ENCODE results near the gene AKR1C2.
"Not testable (repeated sequence)": the region's sequence is repeated elsewhere in the genome, so short reads cannot be mapped to it uniquely, and the experiment has no call there.

AKR1C2 gene

GRCh38 chr10:5040781-5041470, 37.3 kb upstream of the AKR1C2 start:
- Histone ChIP-seq H3K9me3 (ENCODE audit: control insufficient read depth in 2 of 2, low read length in 2 of 2) (no peaks in the 10 kb centered on the region), H3K4me3 (ENCODE audit: low read length in 2 of 2) (peak overlapping the region in 1 of 2 donors; percentile 35), H3K27ac (ENCODE audit: low read depth in 2 of 2, low read length in 2 of 2) (no peak overlapping the region), H3K27me3 (ENCODE audit: control insufficient read depth in 2 of 2, insufficient read depth in 2 of 2, low read length in 2 of 2) (no peaks in the 10 kb centered on the region), H3K9ac (ENCODE audit: low read depth in 1 of 2, low read length in 2 of 2) (no peak overlapping the region), H3K4me1 (ENCODE audit: control insufficient read depth in 2 of 2, insufficient read depth in 2 of 2, low read length in 2 of 2) (peaks cover 4 to 44% of the 10 kb centered on the region in 2 donors), H3K36me3 (ENCODE audit: control insufficient read depth in 2 of 2, insufficient read depth in 2 of 2, low read length in 2 of 2) (no peaks in the 10 kb centered on the region)

- no peaks in the 10 kb centered on the region for H3K27me3 ChIP-seq (ENCODE audit: control insufficient read depth in 2 of 2, insufficient read depth in 2 of 2, low read length in 2 of 2)
- no peaks in the 10 kb centered on the region for H3K36me3 ChIP-seq (ENCODE audit: control insufficient read depth in 2 of 2, insufficient read depth in 2 of 2, low read length in 2 of 2)
- H3K9me3 ChIP-seq (ENCODE audit: control insufficient read depth in 2 of 2, low read length in 2 of 2) = no peaks in the 10 kb centered on the region
- H3K4me1 ChIP-seq (ENCODE audit: control insufficient read depth in 2 of 2, insufficient read depth in 2 of 2, low read length in 2 of 2) = peaks cover 4 to 44% of the 10 kb centered on the region in 2 donors
- no peak overlapping the region for H3K4me3 ChIP-seq (ENCODE audit: low read length in 2 of 2)
- H3K27ac ChIP-seq (ENCODE audit: low read depth in 2 of 2, low read length in 2 of 2) = no peak overlapping the region
- no peak overlapping the region for H3K9ac ChIP-seq (ENCODE audit: low read depth in 1 of 2, low read length in 2 of 2)
These were observed 36.5 kb upstream of the AKR1C2 start for GRCh38 chr10:5040010-5040673.

GRCh38 chr10:5038733-5039132, 35.1 kb upstream of the AKR1C2 start:
- Histone ChIP-seq H3K9me3 (ENCODE audit: control insufficient read depth in 2 of 2, low read length in 2 of 2) (peaks cover 0 to 3% of the 10 kb centered on the region in 2 donors), H3K9ac (ENCODE audit: low read depth in 1 of 2, low read length in 2 of 2) (no peak overlapping the region), H3K4me3 (ENCODE audit: low read length in 2 of 2) (no peak overlapping the region), H3K27me3 (ENCODE audit: control insufficient read depth in 2 of 2, insufficient read depth in 2 of 2, low read length in 2 of 2) (no peaks in the 10 kb centered on the region), H3K36me3 (ENCODE audit: control insufficient read depth in 2 of 2, insufficient read depth in 2 of 2, low read length in 2 of 2) (no peaks in the 10 kb centered on the region), H3K4me1 (ENCODE audit: control insufficient read depth in 2 of 2, insufficient read depth in 2 of 2, low read length in 2 of 2) (peaks cover 4 to 33% of the 10 kb centered on the region in 2 donors), H3K27ac (ENCODE audit: low read depth in 2 of 2, low read length in 2 of 2) (no peak overlapping the region)

GRCh38 chr10:5038101-5038500, 34.4 kb upstream of the AKR1C2 start:
- Histone ChIP-seq H3K27me3 (ENCODE audit: control insufficient read depth in 2 of 2, insufficient read depth in 2 of 2, low read length in 2 of 2) (no peaks in the 10 kb centered on the region), H3K27ac (ENCODE audit: low read depth in 2 of 2, low read length in 2 of 2) (no peak overlapping the region), H3K36me3 (ENCODE audit: control insufficient read depth in 2 of 2, insufficient read depth in 2 of 2, low read length in 2 of 2) (no peaks in the 10 kb centered on the region), H3K9me3 (ENCODE audit: control insufficient read depth in 2 of 2, low read length in 2 of 2) (peaks cover 0 to 3% of the 10 kb centered on the region in 2 donors), H3K9ac (ENCODE audit: low read depth in 1 of 2, low read length in 2 of 2) (no peak overlapping the region), H3K4me3 (ENCODE audit: low read length in 2 of 2) (no peak overlapping the region), H3K4me1 (ENCODE audit: control insufficient read depth in 2 of 2, insufficient read depth in 2 of 2, low read length in 2 of 2) (peaks cover 4 to 29% of the 10 kb centered on the region in 2 donors)

- Histone ChIP-seq H3K9me3 (ENCODE audit: control insufficient read depth in 2 of 2, low read length in 2 of 2) (peaks cover 0 to 3% of the 10 kb centered on the region in 2 donors), H3K4me3 (ENCODE audit: low read length in 2 of 2) (no peak overlapping the region), H3K27ac (ENCODE audit: low read depth in 2 of 2, low read length in 2 of 2) (no peak overlapping the region), H3K4me1 (ENCODE audit: control insufficient read depth in 2 of 2, insufficient read depth in 2 of 2, low read length in 2 of 2) (peaks cover 4 to 22% of the 10 kb centered on the region in 2 donors), H3K36me3 (ENCODE audit: control insufficient read depth in 2 of 2, insufficient read depth in 2 of 2, low read length in 2 of 2) (no peaks in the 10 kb centered on the region), H3K9ac (ENCODE audit: low read depth in 1 of 2, low read length in 2 of 2) (no peak overlapping the region), H3K27me3 (ENCODE audit: control insufficient read depth in 2 of 2, insufficient read depth in 2 of 2, low read length in 2 of 2) (no peaks in the 10 kb centered on the region)
These were observed 32.9 kb upstream of the AKR1C2 start for GRCh38 chr10:5036511-5036910.

- Histone ChIP-seq H3K9me3 (ENCODE audit: control insufficient read depth in 2 of 2, low read length in 2 of 2) (peaks cover 0 to 3% of the 10 kb centered on the region in 2 donors), H3K9ac (ENCODE audit: low read depth in 1 of 2, low read length in 2 of 2) (no peak overlapping the region), H3K27me3 (ENCODE audit: control insufficient read depth in 2 of 2, insufficient read depth in 2 of 2, low read length in 2 of 2) (no peaks in the 10 kb centered on the region), H3K36me3 (ENCODE audit: control insufficient read depth in 2 of 2, insufficient read depth in 2 of 2, low read length in 2 of 2) (no peaks in the 10 kb centered on the region), H3K4me1 (ENCODE audit: control insufficient read depth in 2 of 2, insufficient read depth in 2 of 2, low read length in 2 of 2) (peaks cover 0 to 19% of the 10 kb centered on the region in 2 donors), H3K4me3 (ENCODE audit: low read length in 2 of 2) (no peak overlapping the region), H3K27ac (ENCODE audit: low read depth in 2 of 2, low read length in 2 of 2) (no peak overlapping the region)
These were observed 31.7 kb upstream of the AKR1C2 start for GRCh38 chr10:5035356-5035755.

GRCh38 chr10:5034588-5034987, 30.9 kb upstream of the AKR1C2 start:
- peaks cover 0 to 3% of the 10 kb centered on the region in 2 donors for H3K9me3 ChIP-seq (ENCODE audit: control insufficient read depth in 2 of 2, low read length in 2 of 2)
- H3K9ac ChIP-seq (ENCODE audit: low read depth in 1 of 2, low read length in 2 of 2) = no peak overlapping the region
- H3K27ac ChIP-seq (ENCODE audit: low read depth in 2 of 2, low read length in 2 of 2) = no peak overlapping the region
- H3K4me1 ChIP-seq (ENCODE audit: control insufficient read depth in 2 of 2, insufficient read depth in 2 of 2, low read length in 2 of 2) = peaks cover 0 to 19% of the 10 kb centered on the region in 2 donors
- H3K27me3 ChIP-seq (ENCODE audit: control insufficient read depth in 2 of 2, insufficient read depth in 2 of 2, low read length in 2 of 2) = no peaks in the 10 kb centered on the region
- no peaks in the 10 kb centered on the region for H3K36me3 ChIP-seq (ENCODE audit: control insufficient read depth in 2 of 2, insufficient read depth in 2 of 2, low read length in 2 of 2)
- H3K4me3 ChIP-seq (ENCODE audit: low read length in 2 of 2) = no peak overlapping the region

GRCh38 chr10:5033061-5033778, 29.6 kb upstream of the AKR1C2 start:
- H3K27ac ChIP-seq (ENCODE audit: low read depth in 2 of 2, low read length in 2 of 2) = no peak overlapping the region
- peaks cover 0 to 3% of the 10 kb centered on the region in 2 donors for H3K9me3 ChIP-seq (ENCODE audit: control insufficient read depth in 2 of 2, low read length in 2 of 2)

GRCh38 chr10:5032444-5032843, 28.8 kb upstream of the AKR1C2 start:
- not testable (repeated sequence) for H3K9ac ChIP-seq (ENCODE audit: low read depth in 1 of 2, low read length in 2 of 2); H3K36me3 ChIP-seq (ENCODE audit: control insufficient read depth in 2 of 2, insufficient read depth in 2 of 2, low read length in 2 of 2); H3K27ac ChIP-seq (ENCODE audit: low read depth in 2 of 2, low read length in 2 of 2); H3K9me3 ChIP-seq (ENCODE audit: control insufficient read depth in 2 of 2, low read length in 2 of 2); H3K27me3 ChIP-seq (ENCODE audit: control insufficient read depth in 2 of 2, insufficient read depth in 2 of 2, low read length in 2 of 2); H3K4me1 ChIP-seq (ENCODE audit: control insufficient read depth in 2 of 2, insufficient read depth in 2 of 2, low read length in 2 of 2); H3K4me3 ChIP-seq (ENCODE audit: low read length in 2 of 2)

More at GRCh38 chr10:5033061-5033778, 29.6 kb upstream of the AKR1C2 start:
- H3K27me3 ChIP-seq (ENCODE audit: control insufficient read depth in 2 of 2, insufficient read depth in 2 of 2, low read length in 2 of 2) = no peaks in the 10 kb centered on the region
- H3K9ac ChIP-seq (ENCODE audit: low read depth in 1 of 2, low read length in 2 of 2) = no peak overlapping the region
- H3K4me3 ChIP-seq (ENCODE audit: low read length in 2 of 2) = no peak overlapping the region
- no peaks in the 10 kb centered on the region for H3K36me3 ChIP-seq (ENCODE audit: control insufficient read depth in 2 of 2, insufficient read depth in 2 of 2, low read length in 2 of 2)
- peaks cover 0 to 13% of the 10 kb centered on the region in 2 donors for H3K4me1 ChIP-seq (ENCODE audit: control insufficient read depth in 2 of 2, insufficient read depth in 2 of 2, low read length in 2 of 2)

GRCh38 chr10:5031588-5031987, 27.9 kb upstream of the AKR1C2 start:
- not testable (repeated sequence) for H3K4me1 ChIP-seq (ENCODE audit: control insufficient read depth in 2 of 2, insufficient read depth in 2 of 2, low read length in 2 of 2); H3K27ac ChIP-seq (ENCODE audit: low read depth in 2 of 2, low read length in 2 of 2); H3K27me3 ChIP-seq (ENCODE audit: control insufficient read depth in 2 of 2, insufficient read depth in 2 of 2, low read length in 2 of 2); H3K36me3 ChIP-seq (ENCODE audit: control insufficient read depth in 2 of 2, insufficient read depth in 2 of 2, low read length in 2 of 2); H3K4me3 ChIP-seq (ENCODE audit: low read length in 2 of 2); H3K9ac ChIP-seq (ENCODE audit: low read depth in 1 of 2, low read length in 2 of 2); H3K9me3 ChIP-seq (ENCODE audit: control insufficient read depth in 2 of 2, low read length in 2 of 2)

Measured in mucosa of rectum (tissue), 2 donors.